KOPT-K1 (cell line): ENCODE data around the gene GPR89A.
"Not testable (repeated sequence)": the region's sequence is repeated elsewhere in the genome, so short reads cannot be mapped to it uniquely, and the experiment has no call there.

ENCODE experiments used
- H3K27ac ChIP-seq: fragments of 200-600 bp; sonication (generic); 2 replicates; pipeline ENCODE4 v1.5.1; 2016; ENCODE audit warnings: antibody characterized with exemption, mild to moderate bottlenecking, low read depth, low read length; ENCODE audit not compliant: poor library complexity, severe bottlenecking
- H3K36me3 ChIP-seq: fragments of 200-600 bp; sonication (generic); 2 replicates; pipeline ENCODE4 v1.5.1; 2017; ENCODE audit warnings: antibody characterized with exemption, mild to moderate bottlenecking, low read length, moderate library complexity; ENCODE audit not compliant: insufficient read depth
- H3K9me3 ChIP-seq: fragments of 200-600 bp; sonication (generic); 2 replicates; pipeline ENCODE4 v1.5.1; 2017; ENCODE audit warnings: antibody characterized with exemption, low read length, mild to moderate bottlenecking; ENCODE audit not compliant: insufficient read depth, poor library complexity, severe bottlenecking

GPR89A gene

GRCh38 chr1:145607833-145608733 lies at the start of gene GPR89A:
Gene GPR89A (plus strand): TSS chr1:145607988. CDS start chr1:145608134, 146 bp downstream.
- peak within 1 kb of the TSS; percentile 60 for H3K27ac ChIP-seq
- H3K9me3 ChIP-seq, H3K36me3 ChIP-seq: not testable (repeated sequence)

DNA sequence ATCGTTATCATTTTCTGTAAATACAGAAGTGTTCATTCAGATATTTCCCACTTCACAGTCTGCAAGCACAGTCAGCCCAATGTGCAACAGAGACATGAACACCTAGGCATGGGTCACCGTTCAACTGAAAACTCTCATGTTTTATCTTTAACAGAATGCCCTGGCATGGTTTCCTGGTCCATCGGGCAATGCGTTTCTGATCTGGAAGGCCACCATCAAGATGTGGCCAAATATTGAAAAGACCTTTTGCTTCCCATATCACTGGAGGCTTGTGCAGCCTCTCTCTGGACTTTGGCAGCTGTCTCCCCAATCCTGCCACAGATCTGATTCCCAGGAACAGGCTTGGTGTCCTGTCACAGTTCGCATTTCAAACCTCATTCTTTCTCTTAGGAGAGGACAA lies 21.0 kb upstream of the GPR89A start:
- H3K9me3 ChIP-seq, H3K27ac ChIP-seq, H3K36me3 ChIP-seq: not testable (repeated sequence)

GRCh38 chr1:145590806-145591205 lies 17.0 kb upstream of the GPR89A start:
- H3K27ac ChIP-seq, H3K9me3 ChIP-seq, H3K36me3 ChIP-seq: not testable (repeated sequence)

GRCh38 chr1:145592347-145592746 lies 15.4 kb upstream of the GPR89A start:
- H3K27ac ChIP-seq, H3K36me3 ChIP-seq, H3K9me3 ChIP-seq: not testable (repeated sequence)

DNA sequence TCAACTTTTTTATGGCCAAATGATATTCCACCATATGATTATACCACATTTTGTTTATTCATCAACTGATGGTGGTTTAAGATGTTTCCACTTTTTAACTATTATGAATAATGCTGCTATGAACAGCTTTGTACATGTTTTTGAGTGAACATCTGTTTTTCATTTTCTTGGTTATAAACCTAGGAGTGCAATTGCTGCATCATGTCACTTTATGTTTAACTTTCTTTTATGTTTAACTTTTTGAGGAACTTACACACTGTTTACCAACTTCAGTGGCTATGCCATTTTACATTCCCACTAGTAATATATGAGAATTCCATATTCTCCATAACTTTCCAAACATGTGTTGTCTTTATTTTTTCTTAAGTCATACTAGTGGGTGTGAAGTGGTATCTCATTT lies 12.4 kb upstream of the GPR89A start:
- not testable (repeated sequence) for H3K27ac ChIP-seq, H3K36me3 ChIP-seq, H3K9me3 ChIP-seq

DNA sequence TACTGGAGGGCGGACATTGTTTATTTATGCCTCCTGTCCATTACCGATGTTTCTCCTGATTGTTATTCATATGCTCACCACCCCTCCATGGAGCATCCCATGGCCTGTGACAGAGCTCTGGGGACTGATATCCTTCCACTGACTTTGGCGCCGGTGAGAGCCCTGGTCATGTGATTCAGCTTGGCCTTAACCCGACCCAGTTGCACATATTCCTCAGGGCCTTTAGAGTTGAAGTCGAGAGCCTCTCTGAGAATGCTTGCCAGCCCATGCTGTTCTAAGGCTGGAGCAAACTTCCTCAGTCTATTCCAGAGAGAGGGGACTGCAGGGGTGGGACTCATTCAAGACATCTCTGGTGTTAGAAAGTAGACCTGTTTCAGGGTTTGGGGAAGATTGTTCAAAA lies 11.6 kb upstream of the GPR89A start:
- not testable (repeated sequence) for H3K9me3 ChIP-seq, H3K36me3 ChIP-seq, H3K27ac ChIP-seq

DNA sequence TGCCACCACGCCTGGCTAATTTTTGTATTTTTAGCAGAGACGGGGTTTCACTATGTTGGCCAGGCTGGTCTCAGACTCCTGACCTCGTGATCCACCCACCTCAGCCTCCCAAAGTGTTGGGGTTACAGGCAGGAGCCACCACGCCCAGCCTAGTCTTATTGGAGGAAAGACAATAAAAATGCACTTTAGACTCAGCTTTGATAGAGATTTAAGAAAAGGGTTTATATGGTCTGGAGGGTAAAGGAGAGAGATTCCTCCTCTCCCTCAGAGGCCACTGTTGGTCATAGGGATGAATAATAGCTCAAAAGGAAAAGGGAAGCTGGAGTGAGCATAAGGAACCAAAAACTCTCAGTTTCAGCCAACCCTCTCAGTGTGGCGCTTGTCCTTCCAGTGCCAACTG lies 8.4 kb upstream of the GPR89A start:
- H3K9me3 ChIP-seq, H3K27ac ChIP-seq, H3K36me3 ChIP-seq: not testable (repeated sequence)

- Histone ChIP-seq H3K27ac (no peak overlapping the region), H3K36me3 (no peaks in the 10 kb centered on the region), H3K9me3 (no peaks in the 10 kb centered on the region)
Observed at GRCh38 chr1:145601593-145601992, 6.2 kb upstream of the GPR89A start.

- not testable (repeated sequence) for H3K36me3 ChIP-seq, H3K27ac ChIP-seq, H3K9me3 ChIP-seq
Observed at GRCh38 chr1:145606840-145607239, 948 bp upstream of the GPR89A start.

DNA sequence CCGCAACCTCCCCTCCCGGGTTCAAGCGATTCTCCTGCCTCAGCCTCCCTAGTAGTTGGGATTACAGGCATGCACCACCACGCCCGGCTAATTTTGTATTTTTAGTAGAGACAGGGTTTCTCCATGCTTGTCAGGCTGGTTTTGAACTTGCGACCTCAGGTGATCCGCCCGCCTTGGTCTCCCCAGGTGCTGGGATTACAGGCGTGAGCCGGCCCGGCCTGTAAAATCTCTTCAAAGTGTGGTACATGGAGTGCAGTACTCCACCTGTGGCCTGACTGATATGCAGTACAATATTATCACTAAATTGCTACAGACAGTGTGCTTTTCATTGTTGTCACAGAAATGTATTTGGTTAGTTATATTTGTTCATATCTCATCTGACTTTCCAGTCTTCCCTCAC lies 499 bp upstream of the GPR89A start:
- not testable (repeated sequence) for H3K27ac ChIP-seq, H3K36me3 ChIP-seq, H3K9me3 ChIP-seq

DNA sequence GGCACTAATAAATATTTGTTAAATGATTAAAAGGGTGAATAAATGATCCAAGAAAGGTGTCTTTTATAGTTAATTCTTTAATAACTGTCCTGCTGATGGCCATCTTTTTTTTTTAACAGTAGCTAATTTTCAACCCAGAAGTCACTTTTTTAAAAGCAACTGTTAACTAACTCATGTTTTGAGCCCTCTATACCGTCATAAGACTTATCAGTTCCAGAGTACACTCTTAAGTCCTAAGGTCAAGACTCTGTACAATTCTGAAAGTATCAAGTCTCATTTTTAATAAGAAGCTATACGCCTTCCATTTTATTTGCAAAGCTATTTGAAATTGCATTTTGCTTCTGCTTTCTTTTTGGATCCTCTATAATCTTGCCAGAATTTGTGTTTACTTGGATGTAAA lies 3.0 kb downstream of the GPR89A start:
- not testable (repeated sequence) for H3K9me3 ChIP-seq, H3K36me3 ChIP-seq, H3K27ac ChIP-seq

DNA sequence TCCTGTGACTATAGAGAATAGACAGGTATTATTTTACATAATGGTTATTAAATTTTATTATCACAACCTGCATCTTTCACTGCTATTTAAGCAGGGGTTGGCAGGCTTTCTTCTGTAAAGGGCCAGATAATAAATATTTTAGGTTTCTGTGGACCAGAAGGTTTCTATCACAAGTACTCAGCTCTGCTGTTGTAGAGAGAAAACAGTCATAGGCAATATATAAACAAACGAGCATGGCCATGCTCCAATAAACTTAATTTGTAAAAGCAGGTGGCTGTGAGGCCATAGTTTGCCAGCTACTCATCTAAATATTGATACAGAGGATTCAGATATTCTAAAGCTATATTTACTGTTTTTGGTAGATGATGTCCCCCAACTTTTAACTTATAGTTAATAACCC lies 12.3 kb downstream of the GPR89A start:
- H3K36me3 ChIP-seq, H3K27ac ChIP-seq, H3K9me3 ChIP-seq: not testable (repeated sequence)

GRCh38 chr1:145622177-145622576 lies 14.4 kb downstream of the GPR89A start:
- H3K36me3 ChIP-seq, H3K9me3 ChIP-seq, H3K27ac ChIP-seq: not testable (repeated sequence)

GRCh38 chr1:145636237-145636636 lies 28.4 kb downstream of the GPR89A start:
- H3K9me3 ChIP-seq, H3K36me3 ChIP-seq, H3K27ac ChIP-seq: not testable (repeated sequence)

DNA sequence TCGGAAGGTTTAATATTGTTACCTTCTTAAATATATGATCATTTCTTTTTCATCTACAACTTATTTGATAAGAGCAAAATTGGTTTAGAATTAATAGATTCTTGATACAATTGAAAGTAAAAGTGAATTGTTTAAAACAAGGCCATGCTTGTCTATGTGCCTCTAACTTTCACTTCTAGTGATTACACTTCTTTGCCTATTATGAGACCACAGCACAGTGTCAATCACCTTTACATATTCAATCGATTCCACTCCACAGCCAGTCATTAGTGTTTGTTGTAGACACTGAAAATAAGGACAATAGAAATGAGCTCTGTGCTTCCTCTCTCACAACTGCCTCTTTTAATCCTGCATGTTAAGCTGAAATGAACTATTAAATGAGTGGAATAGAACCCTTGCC lies 34.1 kb downstream of the GPR89A start:
- H3K9me3 ChIP-seq, H3K27ac ChIP-seq, H3K36me3 ChIP-seq: not testable (repeated sequence)

- not testable (repeated sequence) for H3K36me3 ChIP-seq, H3K9me3 ChIP-seq, H3K27ac ChIP-seq
Observed at GRCh38 chr1:145643990-145644389, 36.2 kb downstream of the GPR89A start.
